NOMO-1 treated with DMSO at 0.1 percent for 48 hours (cell line): ENCODE measurements around the gene LRRC28.
"Not testable (repeated sequence)": the region's sequence is repeated elsewhere in the genome, so short reads cannot be mapped to it uniquely, and the experiment has no call there.

Experiments used
- DNase-seq: peaks from one replicate; lab custom pipeline; 2025; ENCODE audit not compliant: unreplicated experiment; lab: John Stamatoyannopoulos, UW

Gene LRRC28

DNA sequence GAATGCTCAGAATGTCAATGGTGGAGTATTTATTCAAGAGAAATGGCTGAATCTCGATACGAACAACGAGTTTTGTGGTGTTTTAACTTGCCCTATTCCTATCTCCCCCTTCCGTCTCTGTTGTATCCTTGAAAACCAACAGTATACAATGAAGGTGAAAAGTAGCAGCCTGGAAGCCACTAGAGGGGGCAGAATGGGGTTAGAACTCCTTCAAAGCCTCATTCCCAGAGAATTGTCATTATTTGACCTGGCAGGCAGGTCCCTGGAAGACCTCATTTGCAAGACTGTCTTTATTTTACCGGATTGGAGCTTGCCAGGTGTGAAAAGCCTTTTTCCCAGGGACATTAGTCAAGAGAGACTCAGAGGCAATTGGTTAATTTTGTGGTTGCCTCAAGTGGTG lies 139.4 kb downstream of the LRRC28 start:
- no peak for DNase-seq

- no peak for DNase-seq
Observed at GRCh38 chr15:99393641-99394040, 142.4 kb downstream of the LRRC28 start.

DNA sequence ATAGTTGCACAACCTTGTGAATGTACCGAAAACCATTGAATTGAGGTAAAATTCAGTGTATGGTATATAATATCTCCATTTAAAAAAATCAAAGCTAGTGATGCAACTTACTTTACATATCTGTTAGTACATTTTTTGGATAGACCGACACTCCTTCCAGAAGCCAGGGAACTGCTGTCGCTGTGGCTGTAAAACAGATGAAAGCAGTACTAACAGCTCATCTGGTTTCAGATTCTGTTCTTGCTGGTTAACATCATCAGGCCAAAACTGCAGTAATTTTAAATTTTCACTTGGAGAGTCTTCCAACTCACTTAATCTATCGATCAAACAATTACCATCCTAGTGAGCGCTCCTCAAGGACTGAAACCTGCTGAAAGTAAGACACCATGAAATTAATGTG lies 145.1 kb downstream of the LRRC28 start:
- no peak for DNase-seq

- no peak for DNase-seq
Observed at GRCh38 chr15:99399061-99399460, 147.8 kb downstream of the LRRC28 start.

DNA sequence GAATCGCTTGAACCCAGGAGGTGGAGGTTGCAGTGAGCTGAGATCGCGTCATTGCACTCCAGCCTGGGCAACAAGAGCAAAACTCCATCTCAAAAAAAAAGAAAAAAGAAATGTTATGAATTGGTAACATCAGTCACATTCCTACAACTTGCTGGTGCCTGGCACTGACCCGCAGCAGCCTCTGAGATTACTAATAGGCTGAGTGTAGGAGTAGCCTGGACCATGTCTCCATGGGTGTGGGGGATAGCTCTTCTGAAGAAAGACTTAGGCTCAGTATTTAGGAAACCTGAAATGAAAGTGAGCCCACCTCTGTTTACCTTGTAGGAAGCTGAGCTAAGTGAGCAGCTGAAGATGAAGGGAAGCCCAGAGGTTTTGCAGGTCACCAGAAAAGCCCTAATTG lies 148.3 kb downstream of the LRRC28 start:
- DNase-seq = no peak

GRCh38 chr15:99401216-99401615 lies 149.9 kb downstream of the LRRC28 start:
- DNase-seq = not testable (repeated sequence)

DNA sequence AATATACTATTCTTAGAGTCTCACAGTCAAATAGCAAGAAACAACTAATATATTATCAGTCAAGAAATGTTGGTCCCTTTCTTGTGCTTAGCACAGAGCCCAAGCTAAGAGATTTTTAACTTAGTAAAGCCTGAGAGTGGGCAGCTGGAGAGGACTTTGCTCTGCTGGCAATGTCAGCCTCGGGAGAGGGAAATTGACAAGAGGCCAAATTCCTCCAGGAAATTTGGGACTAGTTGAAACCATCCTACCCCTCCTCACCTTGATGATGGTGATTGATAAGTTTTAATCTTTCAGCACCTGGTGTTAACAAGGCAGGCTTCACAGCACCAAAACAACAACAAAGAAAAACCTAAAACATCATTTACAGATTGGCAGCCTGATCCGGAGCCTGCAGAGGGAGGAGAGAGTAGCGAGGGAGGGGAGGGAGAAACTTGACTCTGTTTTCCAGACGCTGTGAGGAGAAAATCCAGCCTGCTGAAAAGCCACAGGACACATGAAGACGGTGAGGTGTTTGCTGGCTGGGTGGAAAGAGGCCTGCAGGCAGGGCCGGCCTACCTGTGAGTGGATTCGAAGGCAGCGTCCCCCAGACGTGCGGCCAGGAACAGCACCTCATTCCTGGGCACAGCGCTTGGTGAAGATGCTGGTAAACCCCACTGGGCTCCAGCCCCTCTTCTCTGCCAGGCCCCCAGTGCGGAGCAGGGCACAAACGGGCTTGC lies 150.9 kb downstream of the LRRC28 start:
- DNase-seq = no peak

DNA sequence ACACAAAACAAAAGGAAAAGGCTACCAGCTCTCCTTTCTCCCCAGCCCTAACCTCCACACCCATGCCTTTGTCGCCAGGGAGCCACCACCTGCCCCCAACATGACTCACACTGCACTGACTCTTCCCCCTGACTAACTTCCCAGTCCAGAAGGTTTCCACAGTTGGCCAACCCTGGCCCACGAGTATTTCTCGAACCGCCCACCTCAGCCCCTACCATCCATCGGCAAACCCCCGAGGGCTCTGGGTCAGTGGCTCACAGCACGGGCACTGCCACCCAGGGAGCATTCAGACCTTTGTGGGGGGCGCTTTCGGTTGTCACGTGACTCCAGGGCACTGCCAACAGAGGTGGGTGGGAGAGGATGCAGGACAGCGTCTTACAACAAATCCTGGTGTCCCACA lies 152.3 kb downstream of the LRRC28 start:
- no peak for DNase-seq

GRCh38 chr15:99404454-99404853 lies 153.2 kb downstream of the LRRC28 start:
- no peak for DNase-seq

DNA sequence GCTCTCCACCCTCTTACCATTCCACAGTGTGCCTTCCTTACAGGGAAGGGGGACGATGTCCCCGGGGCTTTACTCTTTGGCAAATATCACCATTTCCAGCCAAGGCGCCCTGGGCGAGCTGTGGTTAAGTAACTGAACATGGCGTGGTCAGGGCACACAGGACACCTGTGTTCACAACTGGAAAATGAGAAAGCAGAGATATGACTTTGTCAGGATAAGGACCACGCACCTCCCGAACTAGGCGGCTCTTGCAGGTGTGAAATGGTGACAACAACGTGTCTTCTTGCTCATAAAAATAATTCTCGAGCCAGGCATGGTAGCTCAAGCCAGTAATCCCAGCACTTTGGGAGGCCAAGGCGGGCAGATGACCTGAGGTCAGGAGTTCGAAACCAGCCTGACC lies 154.8 kb downstream of the LRRC28 start:
- no peak for DNase-seq

- no peak for DNase-seq
Observed at GRCh38 chr15:99406716-99407487, 155.6 kb downstream of the LRRC28 start.

- no peak for DNase-seq
Observed at GRCh38 chr15:99407716-99408115, 156.4 kb downstream of the LRRC28 start.

DNA sequence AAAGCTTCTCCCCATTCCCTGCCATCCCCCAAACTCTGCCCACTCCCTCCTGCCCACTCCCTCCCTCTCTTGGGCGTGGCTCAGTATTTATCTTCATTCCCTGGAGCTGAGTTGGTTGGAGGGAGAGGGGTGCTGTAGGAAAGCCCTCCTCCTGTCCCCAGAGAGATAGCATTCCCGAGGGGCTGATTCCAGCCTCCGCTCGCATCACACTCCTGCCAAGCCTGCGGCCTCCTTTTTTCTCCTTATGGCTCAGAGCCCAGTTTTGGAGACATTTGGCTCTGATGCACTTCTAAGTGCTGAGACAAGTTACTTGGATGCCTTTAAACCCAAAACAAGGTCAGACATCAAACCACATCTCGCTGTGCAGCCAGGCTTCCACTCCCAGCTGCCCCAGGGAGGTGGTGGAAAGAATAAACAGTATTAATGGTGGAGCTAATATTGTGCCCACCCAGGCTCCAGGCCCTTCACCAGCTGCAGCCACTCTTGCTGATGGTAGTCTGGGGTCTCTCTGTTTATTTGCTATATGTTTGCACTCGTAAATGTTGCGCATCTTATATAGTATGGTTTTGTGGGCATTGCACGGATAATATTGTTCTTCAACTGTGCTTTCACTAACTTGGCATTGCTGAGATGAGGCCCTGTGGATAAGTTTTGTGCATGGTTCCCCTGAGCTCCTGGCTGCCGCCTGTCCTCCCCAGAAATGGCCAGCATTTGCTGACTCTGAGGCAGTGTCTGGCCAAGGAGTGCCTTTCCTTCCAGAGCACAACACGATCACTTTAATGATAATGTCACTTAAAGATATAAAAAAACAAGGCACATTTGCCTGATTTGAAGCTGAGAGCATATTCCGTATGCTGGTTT lies 157.2 kb downstream of the LRRC28 start:
- no peak for DNase-seq

DNA sequence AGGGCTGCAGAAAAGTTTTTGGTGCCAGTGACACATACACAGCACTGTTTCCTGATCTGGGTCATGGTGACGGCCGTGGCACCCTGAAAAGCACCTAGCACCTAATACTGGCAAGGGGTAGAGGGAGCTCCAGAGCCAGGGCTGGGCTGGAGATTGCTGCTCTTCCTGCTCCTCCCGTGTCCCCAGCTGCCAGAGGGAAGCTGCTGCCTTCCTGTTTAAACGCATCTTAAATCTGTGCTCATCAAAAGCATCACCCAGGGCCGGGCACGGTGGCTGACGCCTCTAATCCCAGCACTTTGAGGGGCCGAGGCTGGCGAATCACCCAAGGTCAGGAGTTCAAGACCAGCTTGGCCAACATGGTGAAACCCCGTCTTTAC lies 157.8 kb downstream of the LRRC28 start:
- no peak for DNase-seq

DNA sequence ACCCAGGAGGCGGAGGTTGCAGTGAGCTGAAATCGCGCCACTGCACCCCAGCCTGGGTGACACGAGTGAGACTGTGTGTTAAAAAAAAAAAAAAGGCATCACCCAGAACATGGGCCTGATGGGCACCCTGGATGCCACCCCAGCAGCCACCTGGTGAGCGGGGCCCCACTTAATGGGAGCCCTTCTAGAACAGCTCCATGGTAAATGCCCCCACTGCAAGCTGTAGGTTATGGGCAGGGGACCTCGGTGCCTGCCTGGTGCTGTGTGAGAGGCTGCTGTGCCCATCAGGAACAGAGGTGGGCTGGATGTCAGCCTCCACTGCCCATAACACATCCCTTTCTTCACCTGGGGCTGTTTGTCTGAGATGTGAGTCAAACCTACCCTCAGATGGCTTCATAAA lies 158.3 kb downstream of the LRRC28 start:
- no peak for DNase-seq

- DNase-seq = no peak
Observed at GRCh38 chr15:99410477-99410876, 159.2 kb downstream of the LRRC28 start.

DNA sequence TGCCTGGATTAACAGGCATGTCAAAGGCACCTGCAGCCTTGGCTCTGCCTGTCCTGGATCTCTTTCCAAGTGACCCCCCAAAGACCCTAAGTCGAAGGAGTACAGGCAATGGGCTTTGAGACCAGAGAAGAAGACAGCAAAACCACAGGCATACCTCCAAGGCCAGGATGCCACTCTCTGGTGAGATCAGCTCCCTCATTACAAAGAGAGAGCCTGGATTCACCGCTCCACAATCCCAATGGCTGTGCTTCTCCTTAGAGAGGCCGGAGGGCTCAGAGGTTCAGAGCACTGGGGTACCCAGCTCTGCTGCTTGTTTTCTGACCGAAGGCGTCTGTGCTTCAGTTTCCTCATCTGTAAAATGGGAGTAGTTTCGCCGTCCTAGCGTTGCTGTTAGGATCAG lies 160.0 kb downstream of the LRRC28 start:
- DNase-seq = no peak

DNA sequence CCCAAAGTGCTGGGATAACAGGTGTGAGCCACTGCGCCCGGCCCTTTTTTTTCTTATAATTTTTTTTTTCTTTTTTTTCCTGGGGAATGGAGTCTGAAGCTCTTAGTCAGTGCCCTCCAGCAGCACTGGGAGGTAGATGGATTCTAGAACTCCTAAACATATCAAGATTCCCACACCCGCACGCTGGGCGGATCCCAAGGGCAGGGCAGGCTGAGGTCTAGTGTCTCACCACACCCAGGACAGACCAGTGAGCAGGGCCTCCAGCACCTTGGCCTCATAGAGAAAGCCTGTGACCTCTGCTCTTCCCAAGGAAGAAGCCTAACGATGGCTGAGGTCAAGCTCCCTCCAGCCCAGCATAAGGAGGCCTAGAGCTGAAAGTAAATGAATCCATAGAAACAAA lies 160.8 kb downstream of the LRRC28 start:
- no peak for DNase-seq

- DNase-seq = no peak
Observed at GRCh38 chr15:99412626-99413025, 161.3 kb downstream of the LRRC28 start.

DNA sequence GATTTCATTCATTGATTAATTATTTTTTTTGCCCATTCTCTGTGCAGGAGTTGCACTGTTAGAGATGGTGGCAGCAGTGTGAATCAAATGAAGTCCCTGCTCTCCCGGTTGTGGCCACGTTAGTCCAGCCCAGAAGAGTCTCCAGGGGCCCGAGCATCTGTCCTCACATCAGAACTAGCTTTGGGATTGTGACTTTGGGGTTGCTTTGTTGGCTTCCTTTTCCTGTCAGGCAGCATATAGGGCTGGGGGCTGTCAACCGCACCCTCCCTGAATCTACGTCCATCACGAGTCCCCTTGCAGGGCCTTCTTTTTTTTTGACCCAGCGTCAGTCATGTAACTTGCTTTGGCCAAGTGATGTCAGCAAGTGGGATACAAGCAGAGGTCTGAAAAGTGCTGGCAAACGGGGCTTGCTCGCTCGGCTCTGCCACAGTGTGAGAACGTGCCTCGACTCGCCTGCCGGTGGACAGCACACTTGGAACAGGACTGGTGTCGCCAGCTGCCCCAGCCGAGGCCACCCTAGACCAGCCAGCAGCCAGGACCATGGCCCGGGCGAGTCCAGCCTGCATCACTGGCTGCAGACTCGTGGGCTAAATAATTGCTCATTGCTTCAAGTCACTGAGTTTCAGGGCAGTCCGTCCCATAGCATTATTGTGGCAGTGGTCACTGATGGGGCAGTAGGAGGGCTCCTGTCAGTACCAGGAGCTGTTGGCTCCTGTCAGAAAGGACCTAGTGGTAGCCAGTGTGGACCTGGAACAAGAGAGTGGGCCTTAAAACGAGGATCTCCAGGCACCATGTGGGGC lies 162.9 kb downstream of the LRRC28 start:
- no peak for DNase-seq
